Neutrophil (primary cell): ENCODE results near the gene RHOBTB3.

Experiments
- H3K27ac ChIP-seq: fragments of 200-600 bp; sonication (generic); 2 replicates; pipeline ENCODE4 v1.5.1; 2016; ENCODE audit warnings: mild to moderate bottlenecking, moderate library complexity
- H3K27me3 ChIP-seq: fragments of 200-600 bp; sonication (generic); 2 replicates; pipeline ENCODE4 v1.6.0; 2016; ENCODE audit warnings: mild to moderate bottlenecking
- H3K36me3 ChIP-seq: fragments of 200-600 bp; sonication (generic); 2 replicates; pipeline ENCODE4 v1.5.1; 2017
- H3K4me1 ChIP-seq, 2 experiments: fragments of 200-600 bp in 1 of 2; sonication (generic) in 1 of 2; 1 replicate in 1 of 2; 2 replicates in 1 of 2; pipeline versions ENCODE4 v1.5.1 to v1.6.1; 2013 to 2016; ENCODE audit warnings: low read depth in 1 of 2, low read length in 1 of 2, mild to moderate bottlenecking in 1 of 2, moderate library complexity in 1 of 2; ENCODE audit not compliant: control insufficient read depth in 1 of 2, insufficient read depth in 1 of 2
- H3K4me3 ChIP-seq, 2 experiments: fragments of 200-600 bp in 1 of 2; sonication (generic) in 1 of 2; 1 replicate in 1 of 2; 2 replicates in 1 of 2; pipeline ENCODE4 v1.5.1; 2013 to 2016; ENCODE audit warnings: low read depth in 1 of 2, low read length in 1 of 2, mild to moderate bottlenecking in 1 of 2, moderate library complexity in 1 of 2
- H3K9me3 ChIP-seq: fragments of 200-600 bp; sonication (generic); 2 replicates; pipeline ENCODE4 v1.5.1; 2016
- CTCF ChIP-seq: fragments of 200-600 bp; sonication (generic); IDR thresholded peaks from 2 replicates; pipeline ENCODE4 v1.5.1; 2016; ENCODE audit warnings: antibody characterized with exemption

Gene RHOBTB3

GRCh38 chr5:95788493-95788892 is 57.4 kb downstream of the RHOBTB3 start:
- peaks cover 9 to 14% of the 10 kb centered on the region in 2 experiments for H3K4me1 ChIP-seq
- no peaks in the 10 kb centered on the region for H3K9me3 ChIP-seq
- no peak for TF ChIP-seq CTCF
- no peak overlapping the region for H3K4me3 ChIP-seq
- H3K27me3 ChIP-seq: no peaks in the 10 kb centered on the region
- H3K36me3 ChIP-seq: no peaks in the 10 kb centered on the region
- no peak overlapping the region for H3K27ac ChIP-seq

- H3K9me3 ChIP-seq: no peaks in the 10 kb centered on the region
- no peaks in the 10 kb centered on the region for H3K27me3 ChIP-seq
- no peaks in the 10 kb centered on the region for H3K36me3 ChIP-seq
- no peak overlapping the region for H3K27ac ChIP-seq
- TF ChIP-seq CTCF: no peak
- H3K4me1 ChIP-seq: peaks cover 12 to 18% of the 10 kb centered on the region in 2 experiments
- H3K4me3 ChIP-seq: no peak overlapping the region
Measured at GRCh38 chr5:95791751-95792150, 60.6 kb downstream of the RHOBTB3 start.

- TF ChIP-seq CTCF: no peak
- peaks cover 30% of the 10 kb centered on the region in 2 experiments for H3K4me1 ChIP-seq
- no peaks in the 10 kb centered on the region for H3K27me3 ChIP-seq
- no peaks in the 10 kb centered on the region for H3K9me3 ChIP-seq
- peak overlapping the region; percentile 53 for H3K27ac ChIP-seq
- H3K4me3 ChIP-seq: no peak overlapping the region
- H3K36me3 ChIP-seq: no peaks in the 10 kb centered on the region
Measured at GRCh38 chr5:95794070-95794516, 63.0 kb downstream of the RHOBTB3 start.

- Histone ChIP-seq H3K9me3 (no peaks in the 10 kb centered on the region), H3K36me3 (peaks cover under 1% of the 10 kb centered on the region)
- TF ChIP-seq CTCF: no peak
Measured at GRCh38 chr5:95797301-95797700, 66.2 kb downstream of the RHOBTB3 start.

GRCh38 chr5:95798048-95798447 is 66.9 kb downstream of the RHOBTB3 start:
- Histone ChIP-seq H3K36me3 (peaks cover 7% of the 10 kb centered on the region), H3K4me3 (no peak overlapping the region), H3K9me3 (no peaks in the 10 kb centered on the region), H3K4me1 (peaks cover 23 to 26% of the 10 kb centered on the region in 2 experiments), H3K27ac (peak overlapping the region; percentile 55), H3K27me3 (no peaks in the 10 kb centered on the region)
- no peak for TF ChIP-seq CTCF

More at GRCh38 chr5:95797301-95797700, 66.2 kb downstream of the RHOBTB3 start:
- peaks cover 28 to 30% of the 10 kb centered on the region in 2 experiments for H3K4me1 ChIP-seq
- no peak overlapping the region for H3K4me3 ChIP-seq
- H3K27me3 ChIP-seq: no peaks in the 10 kb centered on the region
- H3K27ac ChIP-seq: no peak overlapping the region

GRCh38 chr5:95798545-95798944 is 67.4 kb downstream of the RHOBTB3 start:
- H3K27ac ChIP-seq: peak overlapping the region; percentile 55
- no peaks in the 10 kb centered on the region for H3K27me3 ChIP-seq
- H3K36me3 ChIP-seq: peaks cover 7% of the 10 kb centered on the region
- no peaks in the 10 kb centered on the region for H3K9me3 ChIP-seq
- H3K4me3 ChIP-seq: no peak overlapping the region
- TF ChIP-seq CTCF: no peak
- peaks cover 18 to 21% of the 10 kb centered on the region in 2 experiments for H3K4me1 ChIP-seq
